HCT116 (cell line): Measurements from ENCODE around the gene ISOC2. TPM values are rescaled to one million over a fixed set of nuclear protein-coding genes. Genes with fewer than 3 reads are reported as not detected.
"Not testable (repeated sequence)": the region's sequence is repeated elsewhere in the genome, so short reads cannot be mapped to it uniquely, and the experiment has no call there.

Experiments used
- ATAC-seq: fragments of 200-7000 bp; cut with Tn5 transposase; 2 replicates; pipeline ENCODE4 v1.9.1; 2020; ENCODE audit warnings: mild to moderate bottlenecking, moderate library complexity
- BruUV-seq: library from RNA; stranded (reverse); fragments of 400-500 nt; replicated peaks from 2 replicates; lab custom pipeline; 2021; lab: Mats Ljungman, UMichigan
- CTCF ChIA-PET: fragments of 300-600 bp; sonication (Branson Sonifier 250); formaldehyde crosslinking; loops from one replicate; lab custom pipeline; 2021; ENCODE audit warnings: antibody characterized with exemption; lab: Charles Lee
- POLR2A ChIA-PET: fragments of 300-600, 350-600 bp; sonication (Branson Sonifier 250); formaldehyde crosslinking; loops from one replicate; lab custom pipeline; 2021; ENCODE audit warnings: antibody characterized with exemption; lab: Charles Lee
- RAD21 ChIA-PET, 2 experiments: fragments of 300-600 bp; sonication (Branson Sonifier 250); formaldehyde crosslinking; loops; one replicate each; lab custom pipeline; 2023; ENCODE audit warnings: low total read pairs in 2 of 2; ENCODE audit not compliant: uncharacterized antibody in 2 of 2, unreplicated experiment in 2 of 2, low non-redundant PET in 1 of 2; lab: Charles Lee
- DNase-seq: peaks from one replicate; pipeline ENCODE4 v3.0.0-alpha.2; 2010; ENCODE audit warnings: low read depth, low spot score
- H2AFZ ChIP-seq: fragments of 200-600 bp; shearing (Covaris generic), sonication (generic); 2 replicates; pipeline ENCODE4 v1.6.1; 2017; ENCODE audit warnings: low read depth, mixed run types, mixed read lengths, antibody characterized with exemption, low read length; ENCODE audit not compliant: poor library complexity, severe bottlenecking
- H3K27ac ChIP-seq: 2 replicates; pipeline ENCODE4 v1.5.1; 2012; ENCODE audit warnings: low read depth, low read length
- H3K27me3 ChIP-seq: fragments of 200-600 bp; sonication (generic); 2 replicates; pipeline ENCODE4 v1.6.1; 2016; ENCODE audit warnings: mixed run types, low read length, mixed read lengths; ENCODE audit not compliant: insufficient read depth
- H3K36me3 ChIP-seq, 2 experiments: fragments of 200-500 bp in 1 of 2; fragments of 200-600 bp in 1 of 2; sonication (Bioruptor generic) in 1 of 2; sonication (generic) in 1 of 2; 2 replicates each; pipeline versions ENCODE4 v1.5.1 to v1.6.1; 2014 to 2016; ENCODE audit warnings: low read length in 2 of 2, inconsistent platforms in 1 of 2, mixed read lengths in 1 of 2, mixed run types in 1 of 2; ENCODE audit not compliant: insufficient read depth in 2 of 2, control insufficient read depth in 1 of 2
- H3K4me1 ChIP-seq, 2 experiments: fragments of 200-600 bp in 1 of 2; sonication (generic) in 1 of 2; 2 replicates each; pipeline versions ENCODE4 v1.5.1 to v1.6.1; 2012 to 2017; ENCODE audit warnings: low read length in 2 of 2, inconsistent platforms in 1 of 2, mild to moderate bottlenecking in 1 of 2, mixed read lengths in 1 of 2, mixed run types in 1 of 2, moderate library complexity in 1 of 2; ENCODE audit not compliant: insufficient read depth in 2 of 2, control insufficient read depth in 1 of 2
- H3K4me2 ChIP-seq: fragments of 200-600 bp; sonication (generic); 2 replicates; pipeline ENCODE4 v1.6.1; 2017; ENCODE audit warnings: mixed run types, low read length, mixed read lengths
- H3K4me3 ChIP-seq, 2 experiments: fragments of 200-600 bp in 1 of 2; sonication (generic) in 1 of 2; replicated peaks in 1 of 2; 2 replicates each; pipeline ENCODE4 v1.5.1; 2011 to 2016; ENCODE audit warnings: low read length in 2 of 2, control low read depth in 1 of 2, low read depth in 1 of 2, mild to moderate bottlenecking in 1 of 2, mixed read lengths in 1 of 2, mixed run types in 1 of 2
- H3K79me2 ChIP-seq: fragments of 200-600 bp; sonication (generic); 2 replicates; pipeline ENCODE4 v1.6.1; 2017; ENCODE audit warnings: mild to moderate bottlenecking, mixed run types, low read length, moderate library complexity, mixed read lengths; ENCODE audit not compliant: insufficient read depth
- H3K9ac ChIP-seq: fragments of 200-600 bp; sonication (generic); 2 replicates; pipeline ENCODE4 v1.6.1; 2016; ENCODE audit warnings: low read length, mixed read lengths
- H3K9me2 ChIP-seq: fragments of 200-600 bp; sonication (generic), shearing (Covaris generic); 2 replicates; pipeline ENCODE4 v1.6.1; 2017; ENCODE audit warnings: mixed run types, mild to moderate bottlenecking, moderate library complexity; ENCODE audit not compliant: insufficient read depth
- H3K9me3 ChIP-seq, 2 experiments: fragments of 200-500 bp in 1 of 2; fragments of 200-600 bp in 1 of 2; sonication (Bioruptor generic) in 1 of 2; sonication (generic) in 1 of 2; 2 replicates each; pipeline ENCODE4 v1.6.1; 2014 to 2017; ENCODE audit warnings: low read length in 2 of 2, mixed read lengths in 2 of 2, inconsistent platforms in 1 of 2, low read depth in 1 of 2, mild to moderate bottlenecking in 1 of 2, mixed run types in 1 of 2, moderate library complexity in 1 of 2; ENCODE audit not compliant: control insufficient read depth in 1 of 2, insufficient read depth in 1 of 2
- H4K20me1 ChIP-seq: fragments of 200-600 bp; sonication (generic), shearing (Covaris generic); 2 replicates; pipeline ENCODE4 v1.6.1; 2017; ENCODE audit warnings: mixed run types, mild to moderate bottlenecking, moderate library complexity; ENCODE audit not compliant: insufficient read depth
- ELF1 ChIP-seq: IDR thresholded peaks from 2 replicates; pipeline ENCODE4 v1.6.1; 2012; ENCODE audit warnings: low read depth, borderline replicate concordance
- EZH2phosphoT487 ChIP-seq: fragments of 200-600 bp; IDR thresholded peaks from 2 replicates; pipeline ENCODE4 v1.6.1; 2018; ENCODE audit warnings: antibody characterized with exemption, borderline replicate concordance
- FOSL1 ChIP-seq: IDR thresholded peaks from 2 replicates; pipeline ENCODE4 v1.6.1; 2012; ENCODE audit warnings: low read depth
- POLR2A ChIP-seq: IDR thresholded peaks from 2 replicates; pipeline ENCODE4 v1.7.0; 2011; ENCODE audit warnings: borderline replicate concordance; ENCODE audit not compliant: insufficient read depth, insufficient read length; ENCODE audit errors: extremely low read depth
- RAD21 ChIP-seq: IDR thresholded peaks from 2 replicates; pipeline ENCODE4 v1.6.1; 2012; ENCODE audit warnings: low read depth, mild to moderate bottlenecking
- SIN3A ChIP-seq: IDR thresholded peaks from 2 replicates; pipeline ENCODE4 v1.6.1; 2012; ENCODE audit warnings: low read depth
- SP1 ChIP-seq: IDR thresholded peaks from 2 replicates; pipeline ENCODE4 v1.6.1; 2012; ENCODE audit warnings: low read depth
- ZFX ChIP-seq: fragments of 450-650 bp; IDR thresholded peaks from 2 replicates; pipeline ENCODE4 v1.6.1; 2017
- intact Hi-C: fragments of 100-400 bp; cut with micrococcal nuclease; formaldehyde crosslinking; loops from 2 replicates; pipeline ENCODE4 v1.10.0; 2022
- total RNA-seq: library from RNA; stranded (reverse); gene quantifications from one replicate; pipeline ENCODE4 v1.2.1, GENCODE V29; 2021; ENCODE audit not compliant: unreplicated experiment
- TF ChIP-seq, protein P1 (sequence below): IDR thresholded peaks from 2 replicates; pipeline ENCODE4 v1.6.1; 2011; ENCODE audit warnings: mild to moderate bottlenecking, low read length, moderate library complexity; ENCODE audit not compliant: insufficient replicate concordance; ENCODE audit errors: extremely low read depth

Gene ISOC2
- total RNA-seq, 1 experiment from 2014 or later, result 56.8 TPM

DNA sequence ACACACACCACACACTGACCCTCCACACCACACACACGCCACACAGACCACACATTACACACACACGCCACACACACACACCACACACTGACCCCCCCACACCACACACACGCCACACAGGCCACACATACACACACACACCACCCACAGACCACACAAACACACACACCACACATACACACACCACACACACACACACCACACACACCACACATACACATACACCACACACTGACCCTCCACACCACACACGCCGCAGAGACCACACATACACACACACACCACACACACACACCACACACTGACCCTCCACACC, 13.3 kb downstream of the ISOC2 start:
- peaks cover 16% of the 10 kb centered on the region; the same call in 1 of the 2 replicates for H3K27me3 ChIP-seq
- H3K4me2 ChIP-seq, ATAC-seq, H2AFZ ChIP-seq, H3K9ac ChIP-seq, RAD21 ChIA-PET, H3K4me1 ChIP-seq, H3K9me2 ChIP-seq, POLR2A ChIA-PET, H3K9me3 ChIP-seq, H3K79me2 ChIP-seq, DNase-seq, H4K20me1 ChIP-seq, H3K27ac ChIP-seq, H3K36me3 ChIP-seq, CTCF ChIA-PET, BruUV-seq, H3K4me3 ChIP-seq: not testable (repeated sequence)
- intact Hi-C loops, result loop anchor here (10.0 kb wide), 1 partner anchor 233 kb away; no protein-coding TSS in a partner anchor

DNA sequence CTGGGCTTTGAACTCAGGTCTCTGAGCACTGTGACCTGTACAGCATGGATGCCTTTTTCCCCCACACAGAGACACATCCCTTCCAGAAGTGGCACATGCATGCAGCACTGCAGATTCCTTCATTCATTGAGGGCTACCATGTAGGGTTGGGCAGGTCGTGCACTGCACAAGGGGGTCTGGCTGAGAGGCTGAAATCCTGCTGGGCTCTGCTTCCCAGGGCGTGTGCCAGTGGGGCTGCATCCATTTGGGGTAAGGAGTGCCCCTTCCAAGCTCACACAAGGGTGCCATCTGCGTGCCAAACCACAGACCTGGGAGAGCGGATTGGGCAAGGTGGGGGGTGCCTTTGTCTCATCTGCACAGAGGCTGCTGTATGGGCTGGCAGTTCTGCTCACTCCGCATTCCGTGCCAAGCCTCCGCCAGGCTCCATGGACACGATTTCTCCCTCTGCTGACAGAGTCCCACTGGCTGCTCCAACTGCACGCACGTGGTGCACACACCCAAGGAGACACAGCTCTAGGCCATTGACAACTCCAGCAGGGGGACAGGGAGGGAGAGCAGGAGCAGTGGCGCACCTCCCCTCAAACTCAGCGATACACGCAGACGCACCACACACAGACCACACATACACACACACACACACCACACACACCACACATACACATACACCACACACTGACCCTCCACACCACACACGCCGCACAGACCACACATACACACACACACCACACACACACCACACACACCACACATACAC, 13.8 kb downstream of the ISOC2 start:
- Histone ChIP-seq H3K27me3 (peaks cover 19% of the 10 kb centered on the region; the same call in 1 of the 2 replicates), H3K4me2 (no peak overlapping the region), H3K4me3 (no peak overlapping the region), H3K36me3 (no peaks in the 10 kb centered on the region), H3K9me2 (no peaks in the 10 kb centered on the region), H2AFZ (no peak overlapping the region), H4K20me1 (no peaks in the 10 kb centered on the region), H3K27ac (no peak overlapping the region; the same call in 1 of the 2 replicates)
- DNase-seq, result no peak
- intact Hi-C loops, result loop anchor here (10.0 kb wide), 1 partner anchor 233 kb away; no protein-coding TSS in a partner anchor
- CTCF ChIA-PET, result no interaction called here
- no peak for TF ChIP-seq SP1
- TF ChIP-seq ZFX, result no peak
- TF ChIP-seq SIN3A, result no peak
- TF ChIP-seq POLR2A, result no peak
- no peak for TF ChIP-seq ELF1
- TF ChIP-seq EZH2phosphoT487, result no peak
- TF ChIP-seq FOSL1, result no peak
- TF ChIP-seq, protein P1, sequence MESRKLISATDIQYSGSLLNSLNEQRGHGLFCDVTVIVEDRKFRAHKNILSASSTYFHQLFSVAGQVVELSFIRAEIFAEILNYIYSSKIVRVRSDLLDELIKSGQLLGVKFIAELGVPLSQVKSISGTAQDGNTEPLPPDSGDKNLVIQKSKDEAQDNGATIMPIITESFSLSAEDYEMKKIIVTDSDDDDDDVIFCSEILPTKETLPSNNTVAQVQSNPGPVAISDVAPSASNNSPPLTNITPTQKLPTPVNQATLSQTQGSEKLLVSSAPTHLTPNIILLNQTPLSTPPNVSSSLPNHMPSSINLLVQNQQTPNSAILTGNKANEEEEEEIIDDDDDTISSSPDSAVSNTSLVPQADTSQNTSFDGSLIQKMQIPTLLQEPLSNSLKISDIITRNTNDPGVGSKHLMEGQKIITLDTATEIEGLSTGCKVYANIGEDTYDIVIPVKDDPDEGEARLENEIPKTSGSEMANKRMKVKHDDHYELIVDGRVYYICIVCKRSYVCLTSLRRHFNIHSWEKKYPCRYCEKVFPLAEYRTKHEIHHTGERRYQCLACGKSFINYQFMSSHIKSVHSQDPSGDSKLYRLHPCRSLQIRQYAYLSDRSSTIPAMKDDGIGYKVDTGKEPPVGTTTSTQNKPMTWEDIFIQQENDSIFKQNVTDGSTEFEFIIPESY, result no peak
- TF ChIP-seq RAD21, result no peak
- TF ChIP-seq, all 23 proteins: peak for 0
- Histone ChIP-seq H3K9me3 (no peaks in the 10 kb centered on the region), H3K4me1 (no peaks in the 10 kb centered on the region), H3K79me2 (no peaks in the 10 kb centered on the region), H3K9ac (no peak overlapping the region)
- peak; percentile 49 for ATAC-seq
- no TSS peak for BruUV-seq
- POLR2A ChIA-PET, result no interaction called here
- RAD21 ChIA-PET, result no interaction called here
